ENCODE results near the gene NRN1L.
A peak's percentile ranks its signal among the peaks of the same experiment; 100 is the strongest.
"Not testable (repeated sequence)": the region's sequence is repeated elsewhere in the genome, so short reads cannot be mapped to it uniquely, and the experiment has no call there.

NRN1L gene

DNA sequence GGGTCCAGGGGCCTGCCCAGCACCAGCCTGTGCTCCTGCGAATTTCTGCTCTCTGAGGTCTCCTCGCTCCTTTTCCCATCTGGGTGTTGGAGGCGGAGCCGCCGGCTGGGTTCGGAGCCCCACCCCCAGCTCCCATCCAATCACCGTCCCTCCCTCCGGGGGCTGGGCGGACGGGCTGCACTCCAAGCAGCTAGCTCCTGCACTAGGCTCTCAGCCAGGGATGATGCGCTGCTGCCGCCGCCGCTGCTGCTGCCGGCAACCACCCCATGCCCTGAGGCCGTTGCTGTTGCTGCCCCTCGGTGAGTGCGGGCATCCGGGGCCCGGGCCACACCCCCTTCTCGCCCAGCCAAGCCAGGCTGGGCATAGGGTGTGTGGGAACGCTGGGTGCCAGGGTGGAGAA, at the start of gene NRN1L:
NRN1L (plus strand) TSS at position 202 of the 400 bp plus-strand sequence; CDS start at position 221, 19 bp downstream.
- DNase-seq (ENCODE audit: low spot score) = no peak

DNA sequence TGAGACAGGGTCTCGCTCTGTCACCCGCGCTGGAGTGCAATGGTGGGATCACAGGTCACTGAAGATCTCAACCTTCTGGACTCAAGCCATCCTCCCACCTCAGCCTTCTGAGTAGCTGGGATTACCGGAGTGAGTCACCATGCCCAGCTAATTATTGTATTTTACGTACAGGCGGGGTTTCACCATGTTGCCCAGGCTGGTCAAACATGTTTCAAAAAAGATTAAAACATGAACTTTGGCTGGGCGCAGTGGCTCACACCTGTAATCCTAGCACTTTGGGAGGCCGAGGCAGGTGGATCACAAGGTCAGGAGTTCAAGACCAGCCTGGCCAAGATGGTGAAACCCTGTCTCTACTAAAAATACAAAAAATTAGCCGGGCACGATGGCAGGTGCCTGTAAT, 47.5 kb upstream of the NRN1L start:
- not testable (repeated sequence) for DNase-seq (ENCODE audit: low spot score)

DNA sequence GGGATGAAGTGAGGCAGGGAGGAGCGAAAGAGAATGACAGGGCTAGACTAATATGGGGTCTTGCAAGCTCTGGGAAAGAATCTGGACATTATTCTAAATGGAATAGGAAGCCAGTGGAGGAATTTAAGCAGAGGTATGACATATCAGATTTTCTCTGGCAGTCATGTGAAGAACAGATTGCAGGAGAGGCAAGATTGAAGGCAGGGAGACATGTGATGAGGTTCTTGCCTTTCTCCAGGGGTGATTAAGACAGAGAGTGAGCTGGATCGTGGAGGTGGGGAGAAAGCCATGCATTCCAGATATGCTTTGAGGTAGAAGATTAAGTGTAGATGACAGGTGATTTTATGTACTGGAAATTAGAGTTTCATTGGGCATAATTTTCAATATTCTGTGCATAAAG, 46.9 kb upstream of the NRN1L start:
- no peak for DNase-seq (ENCODE audit: low spot score)

DNA sequence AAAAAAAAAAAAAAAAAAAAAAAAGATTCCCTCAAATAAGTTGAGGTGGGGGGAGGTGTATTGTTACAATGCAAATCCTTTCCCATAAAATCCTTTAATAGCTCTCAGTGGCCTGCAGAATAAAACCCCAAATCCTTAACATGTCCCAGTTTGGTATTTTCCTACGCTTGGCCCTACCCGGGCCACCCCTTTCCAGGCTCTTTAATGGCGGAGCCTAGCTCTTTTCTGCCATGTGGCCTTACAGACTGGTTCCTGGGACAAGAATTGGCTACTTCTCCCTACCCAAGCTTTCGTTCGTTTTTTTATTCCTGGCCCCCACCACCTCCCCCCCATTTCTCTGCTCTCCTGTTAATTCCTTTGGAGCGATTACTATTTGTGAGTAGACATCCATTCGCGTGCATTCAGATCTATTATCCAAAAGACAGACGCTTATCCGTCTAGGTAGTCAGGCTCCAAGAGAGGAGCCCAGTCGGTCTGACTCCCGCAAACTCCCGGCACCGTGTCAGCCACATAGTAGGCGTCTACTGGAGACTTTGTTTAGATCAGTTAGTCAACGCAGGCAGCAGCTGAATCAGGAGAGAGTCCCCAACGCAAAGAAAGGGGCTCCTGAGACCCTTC, 43.4 kb upstream of the NRN1L start:
- no peak for DNase-seq (ENCODE audit: low spot score)

DNA sequence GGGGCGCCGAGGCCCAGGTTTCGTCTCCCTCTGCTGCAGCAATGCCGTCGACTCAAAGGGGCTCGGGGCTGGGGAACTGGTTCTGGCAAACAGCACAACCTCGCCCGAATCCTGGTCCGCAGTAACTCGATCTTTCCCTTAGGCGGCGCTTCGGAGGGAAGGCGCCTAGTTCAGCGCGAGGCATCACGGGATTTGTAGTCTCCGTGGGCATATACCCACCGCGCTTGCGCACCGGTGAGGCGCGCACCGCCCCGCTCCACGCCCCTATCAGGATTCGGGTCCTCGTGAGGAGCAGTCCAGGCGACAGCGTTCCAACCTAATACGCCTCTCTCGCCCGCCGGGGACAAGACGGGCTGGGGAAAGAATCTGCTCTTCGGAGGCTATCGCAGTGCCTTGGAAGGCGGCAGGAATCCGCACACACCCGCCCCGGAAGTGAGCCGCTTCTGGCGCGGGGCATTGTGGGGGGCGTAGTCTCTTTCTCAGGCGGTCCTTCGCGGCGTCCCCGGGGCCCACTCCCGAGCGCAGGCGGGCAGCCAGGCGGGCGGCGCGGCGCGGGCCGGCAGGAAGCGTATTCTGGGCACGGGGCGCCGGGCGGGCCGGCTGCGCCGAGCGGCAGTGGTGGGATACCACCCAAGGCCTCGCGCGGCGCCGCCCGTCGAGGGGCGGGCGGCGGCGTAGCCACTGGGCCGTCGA, 42.7 kb upstream of the NRN1L start, which contains the start of gene THAP11:
THAP11 (plus strand) TSS at position 505 of the 693 bp plus-strand sequence. CDS start 235 bp downstream, outside the sequence.
- peak; percentile 98 for DNase-seq (ENCODE audit: low spot score)

DNA sequence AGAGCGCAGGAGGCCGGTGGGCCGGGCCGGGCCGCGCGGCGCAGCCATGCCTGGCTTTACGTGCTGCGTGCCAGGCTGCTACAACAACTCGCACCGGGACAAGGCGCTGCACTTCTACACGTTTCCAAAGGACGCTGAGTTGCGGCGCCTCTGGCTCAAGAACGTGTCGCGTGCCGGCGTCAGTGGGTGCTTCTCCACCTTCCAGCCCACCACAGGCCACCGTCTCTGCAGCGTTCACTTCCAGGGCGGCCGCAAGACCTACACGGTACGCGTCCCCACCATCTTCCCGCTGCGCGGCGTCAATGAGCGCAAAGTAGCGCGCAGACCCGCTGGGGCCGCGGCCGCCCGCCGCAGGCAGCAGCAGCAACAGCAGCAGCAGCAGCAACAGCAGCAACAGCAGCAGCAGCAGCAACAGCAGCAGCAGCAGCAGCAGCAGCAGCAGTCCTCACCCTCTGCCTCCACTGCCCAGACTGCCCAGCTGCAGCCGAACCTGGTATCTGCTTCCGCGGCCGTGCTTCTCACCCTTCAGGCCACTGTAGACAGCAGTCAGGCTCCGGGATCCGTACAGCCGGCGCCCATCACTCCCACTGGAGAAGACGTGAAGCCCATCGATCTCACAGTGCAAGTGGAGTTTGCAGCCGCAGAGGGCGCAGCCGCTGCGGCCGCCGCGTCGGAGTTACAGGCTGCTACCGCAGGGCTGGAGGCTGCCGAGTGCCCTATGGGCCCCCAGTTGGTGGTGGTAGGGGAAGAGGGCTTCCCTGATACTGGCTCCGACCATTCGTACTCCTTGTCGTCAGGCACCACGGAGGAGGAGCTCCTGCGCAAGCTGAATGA, 42.0 kb upstream of the NRN1L start:
- DNase-seq (ENCODE audit: low spot score) = peak; percentile 70

DNA sequence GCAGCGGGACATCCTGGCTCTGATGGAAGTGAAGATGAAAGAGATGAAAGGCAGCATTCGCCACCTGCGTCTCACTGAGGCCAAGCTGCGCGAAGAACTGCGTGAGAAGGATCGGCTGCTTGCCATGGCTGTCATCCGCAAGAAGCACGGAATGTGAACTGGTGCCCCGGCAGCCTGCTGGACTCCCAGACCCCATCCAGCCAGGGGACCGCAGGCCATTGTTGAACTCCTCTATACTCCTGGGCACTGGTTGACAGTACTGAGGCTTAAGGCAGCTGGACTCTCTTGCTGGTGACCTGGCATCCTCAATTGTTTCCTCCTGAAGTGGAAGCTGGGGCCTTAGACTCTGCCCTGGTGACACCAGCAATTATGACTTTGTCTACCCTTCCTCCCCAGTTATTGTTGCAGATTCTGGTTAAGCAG, 41.3 kb upstream of the NRN1L start:
- DNase-seq (ENCODE audit: low spot score) = no peak

DNA sequence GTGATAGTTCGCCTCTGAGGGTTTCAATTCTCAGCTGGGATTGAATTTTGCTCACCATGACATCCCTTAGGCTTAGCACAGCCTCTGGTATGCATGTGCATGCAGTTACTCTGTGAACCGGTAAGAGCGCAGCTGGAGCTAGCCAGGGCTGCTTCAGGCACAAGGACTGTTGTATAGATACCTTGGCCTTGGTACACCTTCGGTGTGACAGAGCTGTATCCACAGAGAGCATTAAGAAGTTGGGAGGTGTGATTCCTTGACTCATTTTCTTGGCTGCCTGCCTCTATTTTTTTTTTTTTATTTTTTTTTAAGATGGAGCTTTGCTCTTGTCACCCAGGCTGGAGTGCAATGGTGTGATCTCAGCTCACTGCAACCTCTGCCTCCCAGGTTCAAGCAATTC, 40.2 kb upstream of the NRN1L start:
- DNase-seq (ENCODE audit: low spot score) = peak; percentile 36

DNA sequence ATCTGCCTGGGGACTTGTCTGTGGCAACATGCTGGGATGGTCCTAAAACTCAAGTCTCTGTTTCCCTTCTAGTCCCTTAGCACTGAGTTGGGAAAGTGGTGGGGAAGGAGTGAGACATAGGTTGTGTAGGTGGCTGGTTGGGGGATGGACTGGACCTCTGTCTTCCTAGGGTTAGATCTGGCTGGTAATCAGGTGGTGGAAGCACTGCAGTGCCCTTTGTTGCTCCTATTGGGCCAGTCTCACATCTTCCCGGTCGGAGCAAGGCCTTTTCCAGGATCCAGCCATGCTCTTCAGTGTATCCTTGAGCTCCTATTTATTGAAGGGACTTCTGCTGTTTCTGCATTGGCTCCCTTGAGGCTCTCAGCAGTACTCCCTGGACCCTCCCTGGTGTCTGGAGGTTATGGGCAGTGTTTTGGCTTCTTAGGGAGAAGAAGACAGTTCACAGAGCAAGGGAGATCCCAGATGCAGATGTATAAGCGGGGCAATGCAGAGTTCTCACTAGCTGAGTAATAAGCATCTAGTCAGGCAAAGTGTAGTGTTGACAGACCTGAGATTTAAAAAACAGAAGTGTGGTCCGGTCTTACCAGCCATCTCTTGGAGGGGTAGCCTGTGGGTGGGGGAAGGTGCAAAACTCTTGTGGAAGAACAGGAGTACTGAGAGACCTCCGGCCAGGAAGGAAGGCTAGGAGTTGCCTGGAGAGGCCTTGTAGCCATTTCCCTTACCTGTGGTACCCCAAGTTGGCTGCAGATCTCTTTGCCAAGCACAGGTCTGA, 39.2 kb upstream of the NRN1L start:
- DNase-seq (ENCODE audit: low spot score) = peak; percentile 51

DNA sequence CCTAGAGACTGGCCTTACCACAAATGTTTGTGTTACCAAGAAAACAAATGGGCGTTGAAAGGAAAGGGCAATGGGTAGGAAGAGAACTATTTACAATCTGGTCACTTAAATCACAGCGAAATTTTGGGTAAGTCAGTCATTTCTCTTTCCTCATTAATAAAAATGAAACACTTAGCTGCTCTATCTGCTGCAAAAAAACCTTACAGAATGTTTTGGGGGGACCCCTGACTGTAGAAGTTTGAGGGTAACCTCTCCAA, 38.7 kb upstream of the NRN1L start:
- peak; percentile 48 for DNase-seq (ENCODE audit: low spot score)

DNA sequence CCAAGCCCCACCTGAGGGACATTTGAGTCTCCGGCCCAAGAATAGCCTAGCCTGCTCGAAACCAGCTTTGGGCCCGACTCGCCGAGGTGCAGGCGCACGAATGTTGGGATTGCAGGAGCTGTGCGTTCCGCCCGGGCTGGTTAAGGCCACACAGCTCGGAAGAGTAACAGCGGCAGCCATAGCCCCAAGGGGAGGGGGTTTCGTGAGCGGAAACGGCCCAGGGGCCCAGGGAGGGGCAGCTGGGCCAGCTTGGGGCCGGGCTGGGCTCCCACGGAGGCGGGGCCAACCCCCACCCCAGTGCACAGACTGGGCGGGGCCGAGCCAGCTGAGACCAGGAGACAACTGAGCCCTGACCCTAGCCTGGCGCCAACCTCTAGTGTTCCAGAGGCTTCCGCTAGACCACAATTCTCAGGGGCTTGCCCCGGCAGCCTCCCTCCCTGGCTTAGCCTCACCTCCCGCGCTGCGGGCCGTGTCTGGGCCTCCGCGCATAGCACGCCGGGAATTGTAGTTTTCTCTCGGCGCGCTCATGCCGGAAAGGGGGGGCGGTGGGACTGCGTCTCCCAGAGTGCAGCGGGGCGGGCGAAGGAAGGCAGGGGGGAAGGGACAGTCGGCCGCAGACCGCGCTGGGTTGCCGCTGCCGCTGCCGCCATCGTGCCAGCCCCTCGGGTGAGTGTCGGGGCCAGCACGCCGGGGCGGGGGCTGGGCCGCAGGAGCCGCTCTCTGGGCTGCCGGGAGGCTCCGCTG, 38.2 kb upstream of the NRN1L start, which contains the start of gene NUTF2:
NUTF2 (plus strand) TSS at position 614 of the 744 bp plus-strand sequence. CDS start 18,198 bp downstream, outside the sequence.
- DNase-seq (ENCODE audit: low spot score) = peak; percentile 98

DNA sequence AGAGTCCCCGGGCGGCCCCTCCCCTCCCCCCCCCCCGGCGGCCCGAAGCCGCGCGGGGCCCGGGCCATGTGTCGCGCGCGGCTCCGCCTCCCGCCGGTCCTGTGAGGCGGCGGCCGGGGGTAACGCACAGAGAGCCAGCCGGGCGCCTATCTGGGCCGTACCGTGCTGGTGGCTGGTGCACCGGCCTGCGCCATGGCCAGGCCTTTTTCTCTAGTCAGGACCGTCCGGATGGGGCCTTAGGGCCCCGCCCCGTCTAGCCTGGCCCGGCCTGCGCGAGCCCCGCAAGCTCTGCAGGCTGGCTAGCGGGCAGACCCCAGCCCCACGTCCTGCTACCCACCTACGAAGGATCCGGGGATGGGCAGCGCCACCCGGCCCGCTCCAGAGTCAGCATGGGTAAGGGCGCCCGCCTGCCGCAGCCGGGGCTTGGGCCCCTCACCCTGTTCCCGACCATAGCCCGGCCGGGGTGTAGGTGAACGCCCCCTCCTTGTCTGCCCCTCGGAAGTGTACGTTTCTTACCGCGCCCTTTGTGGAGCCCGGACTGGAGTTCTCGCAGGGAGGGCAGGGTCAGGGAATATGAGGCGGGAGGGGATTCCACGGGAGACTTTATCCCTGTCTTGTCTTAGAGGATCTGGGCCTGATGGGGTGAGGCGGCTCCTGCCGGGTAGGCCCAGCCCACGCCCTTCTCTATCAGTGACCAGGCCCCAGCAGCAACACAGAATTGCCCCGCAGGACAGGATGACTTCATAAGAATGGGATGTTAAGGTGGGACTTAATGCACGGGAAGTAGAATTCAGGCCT, 37.4 kb upstream of the NRN1L start, which contains the start of gene CENPT:
CENPT (minus strand) TSS at position 630 of the 798 bp plus-strand sequence. CDS start 13,834 bp downstream, outside the sequence.
- DNase-seq (ENCODE audit: low spot score) = peak; percentile 27

DNA sequence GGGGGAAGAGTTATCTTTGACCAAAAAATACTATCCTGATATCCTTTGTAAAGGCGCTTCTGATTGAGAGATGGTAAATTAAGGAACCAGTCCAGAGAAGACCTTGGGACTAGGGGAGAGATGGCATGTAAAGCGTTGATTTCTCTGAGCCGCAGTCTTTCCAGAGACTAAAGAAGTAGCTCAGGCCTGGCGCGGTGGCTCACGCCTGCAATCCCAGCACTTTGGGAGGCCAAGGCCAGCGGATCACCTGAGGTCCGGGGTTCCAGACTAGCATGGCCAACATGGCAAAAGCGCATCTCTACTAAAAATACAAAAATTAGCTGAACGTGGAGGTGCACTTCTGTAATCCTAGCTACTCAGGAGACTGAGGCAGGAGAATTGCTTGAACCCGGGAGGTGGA, 36.6 kb upstream of the NRN1L start:
- DNase-seq (ENCODE audit: low spot score) = no peak

DNA sequence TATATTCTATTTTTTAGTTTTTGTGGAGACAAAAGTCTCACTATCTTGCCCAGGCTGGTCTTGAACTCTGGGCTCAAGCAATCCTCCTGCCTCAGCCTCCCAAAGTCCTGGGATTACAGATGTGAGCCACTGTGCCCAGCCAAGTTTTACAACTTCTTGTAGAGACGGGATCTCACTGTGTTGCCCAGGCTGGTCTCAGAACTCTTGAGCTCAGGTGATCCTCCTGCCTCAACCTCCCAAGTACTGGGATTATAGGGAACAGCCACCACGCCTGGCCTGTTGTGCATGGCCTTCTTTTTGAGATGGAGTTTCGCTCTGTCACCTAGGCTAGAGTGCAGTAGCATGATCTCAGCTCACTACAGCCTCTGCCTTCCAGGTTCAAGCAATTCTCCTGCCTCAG, 31.0 kb upstream of the NRN1L start:
- DNase-seq (ENCODE audit: low spot score) = no peak

DNA sequence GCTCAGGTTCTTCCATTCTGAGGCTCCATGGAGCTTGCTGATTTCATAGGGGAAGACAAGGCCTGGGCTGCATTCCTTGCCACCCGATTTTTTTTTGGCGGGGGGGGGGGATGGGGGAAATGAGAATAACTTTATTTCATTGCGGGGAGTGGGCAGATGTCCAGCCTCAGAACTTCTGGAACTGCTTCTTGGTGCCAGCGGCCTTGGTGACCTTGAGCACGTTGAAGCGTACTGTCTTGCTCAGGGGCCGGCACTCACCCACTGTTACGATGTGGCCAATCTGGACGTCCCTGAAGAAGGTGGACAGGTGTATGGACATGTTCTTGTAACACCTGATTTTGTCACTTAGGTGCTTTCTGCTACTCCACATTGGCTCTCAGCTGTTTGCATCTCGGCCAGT, 28.9 kb upstream of the NRN1L start:
- no peak for DNase-seq (ENCODE audit: low spot score)

DNA sequence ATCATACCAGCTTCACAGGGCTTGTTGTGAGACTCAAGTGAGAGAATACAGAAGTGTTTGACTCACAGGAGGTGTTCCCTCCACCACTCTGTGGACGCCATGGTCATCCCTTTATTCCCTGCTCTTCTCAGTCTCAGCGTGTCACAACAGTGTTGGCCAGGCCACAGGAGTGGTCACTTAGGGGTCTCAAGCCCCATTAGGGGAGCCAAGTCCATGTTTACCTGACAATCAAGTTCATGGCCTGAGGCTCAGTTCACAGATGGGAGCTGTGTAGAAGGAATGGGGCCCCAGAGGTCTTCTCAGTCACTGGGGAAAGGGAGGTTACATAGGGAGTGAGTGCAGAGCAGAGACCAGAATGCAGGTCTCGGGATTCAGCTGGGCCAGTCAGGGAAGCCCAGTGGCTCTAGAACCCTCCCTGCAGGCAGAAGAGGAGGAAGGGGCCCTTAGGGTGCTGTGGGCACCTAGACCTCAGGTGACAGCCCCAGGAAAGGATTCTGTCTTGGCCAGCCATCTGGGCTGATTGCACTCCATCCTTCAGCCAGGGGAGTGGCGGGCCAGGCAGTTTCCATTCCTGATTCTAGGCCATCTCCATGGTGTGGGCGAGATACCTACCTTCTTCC, 27.6 kb upstream of the NRN1L start:
- no peak for DNase-seq (ENCODE audit: low spot score)

DNA sequence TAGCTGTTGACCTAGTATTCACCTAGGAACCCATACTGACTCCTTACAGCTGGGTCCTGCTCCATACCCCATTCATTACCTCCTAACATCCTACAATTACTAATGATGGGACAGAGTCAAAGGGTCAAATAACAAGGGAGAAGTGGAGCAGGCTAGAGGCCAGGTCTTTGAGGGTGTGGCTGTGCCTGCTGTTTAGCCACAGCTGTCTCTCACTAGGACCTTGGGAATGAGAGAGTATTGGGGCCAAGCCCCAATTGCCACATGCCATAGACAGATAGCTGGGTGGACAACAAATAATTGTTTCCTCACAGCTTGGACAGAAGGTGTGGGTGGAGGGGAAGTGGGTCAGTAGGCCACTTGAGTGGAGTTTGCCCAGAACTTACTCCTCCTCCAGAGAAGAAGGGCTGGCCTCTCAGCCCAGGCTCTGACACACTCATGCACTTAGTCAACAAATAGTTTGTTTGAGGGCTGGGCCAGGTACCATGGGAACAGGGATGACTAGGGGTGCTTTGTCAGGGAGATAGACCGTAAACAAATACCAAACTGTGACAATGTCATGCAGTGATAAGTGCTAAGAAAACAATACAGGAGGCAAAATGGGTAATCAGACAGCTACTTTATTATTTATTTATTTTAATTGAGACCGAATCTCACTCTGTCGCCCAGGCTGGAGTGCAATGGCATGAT, 27.0 kb upstream of the NRN1L start:
- DNase-seq (ENCODE audit: low spot score) = no peak

DNA sequence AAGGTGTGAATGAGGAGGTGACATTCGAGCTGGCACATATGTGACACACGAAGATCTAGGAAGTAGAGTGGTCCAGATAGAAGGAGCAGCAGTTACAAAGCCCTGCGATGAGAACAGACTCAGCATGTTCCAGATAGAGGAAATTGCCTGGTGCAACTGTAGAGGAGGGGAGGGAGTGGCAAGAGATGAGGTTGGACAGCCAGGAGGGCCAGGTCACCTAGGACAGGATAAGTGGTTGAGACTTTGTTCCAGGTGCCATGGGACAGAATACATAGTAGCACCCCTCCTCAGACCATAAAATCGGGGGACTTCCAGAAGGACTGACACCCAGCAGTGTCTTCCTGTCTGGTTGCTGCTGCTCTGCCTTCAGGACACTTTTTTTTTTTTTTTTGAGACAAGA, 26.2 kb upstream of the NRN1L start:
- no peak for DNase-seq (ENCODE audit: low spot score)
